GM21723 (cell line): ENCODE results near the gene GRIA4.
A peak's percentile ranks its signal among the peaks of the same experiment; 100 is the strongest.

Experiments
- ATAC-seq: cut with Tn5 transposase; IDR thresholded peaks from one replicate; pipeline ENCODE4 v1.9.1; 2021; ENCODE audit warnings: mild to moderate bottlenecking, moderate library complexity; ENCODE audit not compliant: unreplicated experiment

The GRIA4 gene

DNA sequence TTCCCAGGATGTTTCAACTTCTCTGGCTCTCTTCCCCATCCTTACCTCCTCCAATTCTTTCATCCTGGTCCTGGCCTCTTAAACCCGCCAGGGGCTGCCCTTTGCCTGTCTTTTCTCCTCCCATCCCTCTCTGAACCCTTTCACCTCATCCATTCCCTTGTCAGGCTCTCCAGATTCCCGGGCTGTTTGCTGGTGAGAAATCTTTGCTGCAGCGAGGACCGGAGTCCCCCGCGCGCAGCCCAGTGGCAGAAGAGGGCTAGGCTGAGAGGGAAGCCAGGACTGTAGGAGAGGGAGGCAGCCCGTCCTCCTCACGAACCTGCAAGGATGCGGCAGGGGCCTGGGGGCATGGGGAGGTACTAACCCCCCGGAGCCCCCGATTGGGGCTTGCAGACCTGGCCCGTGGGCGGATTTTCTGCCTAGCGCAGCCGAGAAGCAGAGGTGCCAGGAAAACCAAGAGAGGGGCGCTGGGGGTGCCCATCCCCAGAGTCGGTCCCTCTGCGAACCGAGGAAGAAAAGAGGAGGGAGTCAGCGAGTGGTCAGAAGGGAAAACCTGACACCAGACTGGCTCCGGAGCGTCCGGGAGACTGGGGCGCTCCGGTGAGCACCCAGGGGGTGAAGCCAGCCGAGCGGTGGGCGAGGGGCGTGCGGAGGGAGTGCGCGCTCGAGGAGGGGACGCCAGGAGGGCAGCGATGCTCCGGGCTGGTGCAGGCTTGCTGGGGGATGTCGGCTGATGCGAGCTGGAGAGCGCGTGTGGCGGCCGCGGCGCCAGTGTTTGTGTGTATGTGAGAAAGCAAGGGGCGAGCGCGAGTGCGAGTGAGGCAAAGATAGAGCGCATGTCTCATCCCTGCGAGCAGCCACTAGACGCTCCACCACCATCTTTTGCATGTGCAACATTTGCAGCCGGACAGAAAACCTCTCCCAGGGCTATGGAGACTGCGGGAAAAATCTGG, at the start of gene GRIA4:
TSS of gene GRIA4 (plus strand) at position 242 of the 950 bp plus-strand sequence. CDS start 925 bp downstream, outside the sequence.
- ATAC-seq: no peak

DNA sequence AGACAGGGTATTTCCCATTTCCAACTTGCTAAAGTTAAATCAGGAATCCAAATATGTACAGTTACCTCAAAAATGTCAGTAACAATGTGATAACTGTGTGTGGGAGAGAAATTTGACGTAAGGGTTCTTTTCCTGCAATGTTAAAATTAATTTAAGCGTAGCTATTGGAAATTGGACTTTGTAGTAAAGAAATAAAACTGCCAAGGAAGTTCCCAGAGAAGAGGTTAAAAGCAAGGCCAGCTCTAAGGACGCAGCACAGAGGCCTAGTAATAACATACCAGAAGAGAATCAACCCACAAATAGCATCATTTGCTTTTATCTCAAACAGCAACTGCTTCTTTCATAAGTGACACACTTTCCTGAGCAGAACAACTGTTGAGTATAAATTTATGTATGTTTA, 36.8 kb upstream of the GRIA4 start:
- no peak for ATAC-seq

- no peak for ATAC-seq
Observed at GRCh38 chr11:105574974-105575373, 34.9 kb upstream of the GRIA4 start.

DNA sequence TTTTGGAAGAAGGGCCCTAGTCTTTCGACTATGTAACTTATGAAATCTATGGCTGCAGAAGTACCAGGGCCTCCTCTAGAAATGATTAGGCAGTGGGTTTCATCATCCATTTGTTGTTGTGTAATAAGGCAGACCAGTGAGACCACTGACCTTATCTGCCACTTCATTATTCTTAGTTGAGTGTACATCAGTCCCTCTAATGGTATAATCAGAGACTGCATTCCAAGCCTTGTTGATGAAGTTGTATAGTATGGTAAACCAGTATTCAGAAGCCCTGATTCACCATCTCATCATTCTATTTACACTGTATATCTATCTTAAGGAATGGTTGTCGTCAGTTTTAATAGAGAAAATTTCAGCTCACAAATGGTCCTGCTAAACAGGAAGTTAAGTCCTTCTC, 32.2 kb upstream of the GRIA4 start:
- no peak for ATAC-seq

GRCh38 chr11:105579111-105579510, 30.8 kb upstream of the GRIA4 start:
- ATAC-seq: no peak

GRCh38 chr11:105582497-105582896, 27.4 kb upstream of the GRIA4 start:
- no peak for ATAC-seq

DNA sequence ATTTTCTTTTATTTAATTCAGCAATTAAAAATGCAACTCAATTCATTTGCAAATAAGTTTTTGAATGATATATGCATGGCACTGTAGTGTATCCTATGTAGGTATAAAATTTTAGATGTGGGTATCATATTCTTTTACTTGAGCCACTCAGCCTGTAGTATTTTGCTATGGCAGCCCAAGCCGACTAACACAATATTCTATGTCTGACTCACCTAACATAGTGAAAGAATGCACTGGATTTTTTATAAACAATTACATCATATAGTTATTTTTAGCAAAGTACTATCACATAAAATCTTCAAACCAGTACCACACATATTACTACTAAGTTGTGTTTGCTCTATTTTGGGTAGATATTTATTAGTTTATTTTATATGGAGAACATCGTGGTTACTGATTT, 21.9 kb upstream of the GRIA4 start:
- ATAC-seq: no peak

GRCh38 chr11:105589346-105589745, 20.5 kb upstream of the GRIA4 start:
- ATAC-seq: no peak

DNA sequence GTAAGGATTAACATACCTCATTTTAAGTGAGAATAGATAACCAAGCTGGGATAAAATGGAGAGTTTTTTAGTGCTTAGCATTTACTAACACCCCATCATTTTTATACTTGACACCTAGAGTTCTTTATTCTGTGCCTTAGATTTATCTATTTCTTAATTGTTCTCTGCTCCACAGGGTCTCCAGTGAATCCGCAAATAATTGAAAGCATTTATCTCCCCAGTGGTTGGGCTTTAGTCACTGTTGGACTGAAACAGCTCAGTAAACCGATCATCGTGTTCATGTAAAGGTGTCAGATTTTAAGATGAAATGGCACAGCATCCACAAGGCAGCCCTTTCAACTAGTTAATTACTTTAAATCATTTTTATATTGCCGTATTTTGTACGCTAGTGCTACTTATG, 17.8 kb upstream of the GRIA4 start:
- no peak for ATAC-seq

GRCh38 chr11:105598371-105598770, 11.5 kb upstream of the GRIA4 start:
- ATAC-seq: no peak

- ATAC-seq: no peak
Observed at GRCh38 chr11:105603156-105603555, 6.7 kb upstream of the GRIA4 start.

- peak; percentile 83 for ATAC-seq
Observed at GRCh38 chr11:105609341-105609781, 512 bp upstream of the GRIA4 start.

GRCh38 chr11:105610871-105611571, 1.1 kb downstream of the GRIA4 start:
- no peak for ATAC-seq

- no peak for ATAC-seq
Observed at GRCh38 chr11:105611572-105612441, 1.9 kb downstream of the GRIA4 start.

- no peak for ATAC-seq
Observed at GRCh38 chr11:105612771-105613170, 2.9 kb downstream of the GRIA4 start.

- ATAC-seq: no peak
Observed at GRCh38 chr11:105613183-105613582, 3.3 kb downstream of the GRIA4 start.

GRCh38 chr11:105618343-105618955, 8.6 kb downstream of the GRIA4 start:
- no peak for ATAC-seq

GRCh38 chr11:105619556-105619955, 9.7 kb downstream of the GRIA4 start:
- no peak for ATAC-seq

- no peak for ATAC-seq
Observed at GRCh38 chr11:105622016-105622415, 12.1 kb downstream of the GRIA4 start.

DNA sequence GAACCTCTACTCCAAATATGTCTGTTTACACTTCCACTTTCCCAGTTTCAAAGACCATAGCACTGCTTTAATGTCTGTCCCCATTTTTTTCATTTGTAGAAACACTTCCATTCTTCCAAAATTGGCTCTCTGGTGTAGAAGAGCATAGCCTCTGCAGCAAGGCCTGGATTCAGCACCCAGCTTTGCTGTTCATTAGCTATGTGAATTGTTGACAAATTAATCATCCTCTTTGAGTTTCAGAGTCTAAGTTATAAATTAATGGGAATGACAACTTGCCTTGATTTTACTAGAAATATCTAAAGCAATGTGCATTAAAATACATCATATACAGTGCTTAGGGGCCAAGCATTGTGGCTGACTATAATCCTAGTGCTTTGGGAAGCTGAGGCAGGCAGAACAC, 22.4 kb downstream of the GRIA4 start:
- no peak for ATAC-seq

DNA sequence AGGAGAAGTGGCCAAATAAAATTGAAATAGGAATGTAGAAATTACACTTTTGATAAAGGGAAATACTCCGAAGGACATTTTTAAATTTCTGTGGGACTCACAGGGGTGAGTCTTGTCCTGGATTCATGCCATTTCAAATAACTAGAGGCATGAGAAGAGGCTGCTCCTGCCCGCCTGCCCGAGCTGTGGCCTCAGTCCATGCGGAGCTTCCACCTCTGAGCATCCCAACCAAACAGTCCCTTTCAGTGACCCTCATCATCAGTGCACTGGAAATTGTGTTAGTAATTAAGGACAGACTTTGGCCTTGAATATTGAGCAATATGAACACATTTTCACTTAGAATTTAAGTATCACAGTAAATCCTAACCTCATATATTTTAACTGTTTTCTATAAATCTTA, 25.6 kb downstream of the GRIA4 start:
- no peak for ATAC-seq
